Measurements from ENCODE around the gene SLC66A3.
A peak's percentile ranks its signal among the peaks of the same experiment; 100 is the strongest.
"Not testable (repeated sequence)": the region's sequence is repeated elsewhere in the genome, so short reads cannot be mapped to it uniquely, and the experiment has no call there.

The SLC66A3 gene

GRCh38 chr2:11160731-11161455 is 5.6 kb downstream of the SLC66A3 start:
- Mint-ChIP-seq H3K9me3 (no peaks in the 10 kb centered on the region), H3K4me3 (no peak overlapping the region), H3K27ac (no peak overlapping the region), H3K27me3 (ENCODE audit: low read depth, poor library complexity) (peaks cover 16% of the 10 kb centered on the region), H3K4me1 (peaks cover 24% of the 10 kb centered on the region), H3K36me3 (ENCODE audit: low read depth) (no peaks in the 10 kb centered on the region)
- no peak for TF ChIP-seq CTCF (IDR thresholded peaks at IDR 0.05)
- no peak for DNase-seq

GRCh38 chr2:11161747-11162146 is 6.5 kb downstream of the SLC66A3 start:
- Mint-ChIP-seq H3K4me3 (no peak overlapping the region), H3K4me1 (peaks cover 24% of the 10 kb centered on the region), H3K27me3 (ENCODE audit: low read depth, poor library complexity) (peaks cover 9% of the 10 kb centered on the region), H3K27ac (no peak overlapping the region), H3K9me3 (no peaks in the 10 kb centered on the region), H3K36me3 (ENCODE audit: low read depth) (no peaks in the 10 kb centered on the region)
- TF ChIP-seq CTCF (IDR thresholded peaks at IDR 0.05) = no peak
- DNase-seq = no peak

- no peak for DNase-seq
- Mint-ChIP-seq H3K27ac (no peak overlapping the region), H3K27me3 (ENCODE audit: low read depth, poor library complexity) (no peaks in the 10 kb centered on the region), H3K4me1 (peaks cover 22% of the 10 kb centered on the region), H3K36me3 (ENCODE audit: low read depth) (no peaks in the 10 kb centered on the region), H3K9me3 (no peaks in the 10 kb centered on the region), H3K4me3 (no peak overlapping the region)
- no peak for TF ChIP-seq CTCF (IDR thresholded peaks at IDR 0.05)
Measured at GRCh38 chr2:11163439-11164317, 8.4 kb downstream of the SLC66A3 start.

GRCh38 chr2:11165046-11165445 is 9.8 kb downstream of the SLC66A3 start:
- not testable (repeated sequence) for H3K27ac Mint-ChIP-seq; H3K36me3 Mint-ChIP-seq (ENCODE audit: low read depth); H3K9me3 Mint-ChIP-seq; DNase-seq; H3K4me3 Mint-ChIP-seq; H3K27me3 Mint-ChIP-seq (ENCODE audit: low read depth, poor library complexity)
- peaks cover 18% of the 10 kb centered on the region for H3K4me1 Mint-ChIP-seq

GRCh38 chr2:11166476-11166875 is 11.2 kb downstream of the SLC66A3 start:
- Mint-ChIP-seq H3K4me1 (peaks cover 11% of the 10 kb centered on the region), H3K27ac (no peak overlapping the region), H3K36me3 (ENCODE audit: low read depth) (no peaks in the 10 kb centered on the region), H3K4me3 (no peak overlapping the region), H3K9me3 (no peaks in the 10 kb centered on the region), H3K27me3 (ENCODE audit: low read depth, poor library complexity) (no peaks in the 10 kb centered on the region)
- no peak for DNase-seq
- no peak for TF ChIP-seq CTCF (IDR thresholded peaks at IDR 0.05)

DNA sequence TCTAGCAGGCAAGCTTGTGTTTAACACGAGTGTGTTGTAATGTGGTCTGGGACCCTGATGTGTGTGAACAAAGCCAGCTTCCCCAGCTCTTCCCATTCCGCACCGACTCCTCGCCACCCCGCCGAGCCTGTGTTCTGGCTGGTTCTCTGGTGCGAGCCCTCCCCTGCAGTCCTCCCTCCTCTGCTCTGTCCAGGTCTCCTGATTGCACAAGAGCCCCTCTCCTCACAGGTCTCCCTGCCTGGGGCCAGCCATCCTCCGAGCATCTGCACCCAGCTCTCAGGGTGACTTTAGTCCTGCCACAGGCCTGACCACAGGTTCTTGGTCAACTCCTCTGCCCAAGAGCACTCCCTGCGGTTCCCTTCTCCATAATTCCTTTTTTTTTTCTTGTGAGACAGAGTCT is 13.2 kb downstream of the SLC66A3 start:
- Mint-ChIP-seq H3K9me3 (no peaks in the 10 kb centered on the region), H3K4me1 (peaks cover 11% of the 10 kb centered on the region), H3K27me3 (ENCODE audit: low read depth, poor library complexity) (no peaks in the 10 kb centered on the region), H3K27ac (peak overlapping the region; percentile 50), H3K4me3 (no peak overlapping the region), H3K36me3 (ENCODE audit: low read depth) (no peaks in the 10 kb centered on the region)
- DNase-seq = no peak
- no peak for TF ChIP-seq CTCF (IDR thresholded peaks at IDR 0.05)
